Epithelial cell of proximal tubule (primary cell): ENCODE results near the gene TMEM63A. TPM values are rescaled to one million over a fixed set of nuclear protein-coding genes. Genes with fewer than 3 reads are reported as not detected.
"Not testable (repeated sequence)": the region's sequence is repeated elsewhere in the genome, so short reads cannot be mapped to it uniquely, and the experiment has no call there.

Experiments
- DNase-seq: peaks from one replicate; pipeline ENCODE4 v3.0.0-alpha.2; 2011; ENCODE audit warnings: low read depth
- H3K4me3 ChIP-seq: 2 replicates; pipeline ENCODE4 v1.5.1; 2011; ENCODE audit warnings: low read depth, mild to moderate bottlenecking, low read length
- CTCF ChIP-seq: conservative IDR thresholded peaks from 2 replicates; pipeline ENCODE4 v1.5.1; 2012; ENCODE audit warnings: low read depth, mild to moderate bottlenecking, low read length
- total RNA-seq: library from RNA; depleted of rRNA; stranded (reverse); fragments of >200 nt; gene quantifications from 2 replicates; pipeline ENCODE4 v1.2.3, GENCODE V29; 2015

TMEM63A gene
- total RNA-seq, 1 donor from 2014 or later, result 19.5 TPM

GRCh38 chr1:225889743-225890142, 7.6 kb upstream of the TMEM63A start:
- DNase-seq, result no peak
- H3K4me3 ChIP-seq, result no peak overlapping the region
- TF ChIP-seq CTCF, result no peak

- H3K4me3 ChIP-seq, result no peak within 1 kb of the TSS
- no peak for TF ChIP-seq CTCF
- no peak for DNase-seq
These were observed 6.9 kb upstream of the TMEM63A start, which contains the start of gene LEFTY1 for GRCh38 chr1:225888898-225889601. Gene LEFTY1, minus strand, starts transcription at chr1:225889146. Its CDS starts 80 bp downstream, at chr1:225889066.

- no peak for TF ChIP-seq CTCF
- H3K4me3 ChIP-seq, result no peak overlapping the region
- DNase-seq, result no peak
These were observed 6.2 kb upstream of the TMEM63A start for GRCh38 chr1:225888289-225888897.

GRCh38 chr1:225887554-225888288, 5.5 kb upstream of the TMEM63A start:
- DNase-seq, H3K4me3 ChIP-seq: not testable (repeated sequence)

- no peak for DNase-seq
- H3K4me3 ChIP-seq, result no peak overlapping the region
- TF ChIP-seq CTCF, result no peak
These were observed 4.8 kb upstream of the TMEM63A start for GRCh38 chr1:225887030-225887314.

GRCh38 chr1:225886159-225887029, 4.2 kb upstream of the TMEM63A start:
- no peak for DNase-seq
- no peak for TF ChIP-seq CTCF
- no peak overlapping the region for H3K4me3 ChIP-seq

GRCh38 chr1:225885336-225885735, 3.2 kb upstream of the TMEM63A start:
- no peak for TF ChIP-seq CTCF
- no peak overlapping the region for H3K4me3 ChIP-seq
- no peak for DNase-seq
